H9 (cell line): ENCODE data around the gene BACH2. TPM values are rescaled to one million over a fixed set of nuclear protein-coding genes. Genes with fewer than 3 reads are reported as not detected.

Experiments used
- DNase-seq: peaks from one replicate; pipeline ENCODE4 v3.0.0-alpha.2; 2017
- H2AFZ ChIP-seq: one replicate; pipeline ENCODE4 v1.6.1; 2013; ENCODE audit warnings: mild to moderate bottlenecking, low read length, control low read depth, moderate library complexity
- H2AK5ac ChIP-seq: 2 replicates; pipeline ENCODE4 v1.6.1; 2013; ENCODE audit warnings: low read length, control low read depth, mixed read lengths; ENCODE audit not compliant: insufficient read length
- H2BK120ac ChIP-seq: one replicate; pipeline ENCODE4 v1.6.1; 2013; ENCODE audit warnings: low read depth, mild to moderate bottlenecking, low read length, control low read depth, inconsistent platforms; ENCODE audit not compliant: poor library complexity, severe bottlenecking
- H2BK12ac ChIP-seq: 2 replicates; pipeline ENCODE4 v1.6.1; 2013; ENCODE audit warnings: low read length, control low read depth, mixed read lengths, low read depth; ENCODE audit not compliant: insufficient read length
- H2BK15ac ChIP-seq: 2 replicates; pipeline ENCODE4 v1.6.1; 2013; ENCODE audit warnings: low read depth, low read length, control low read depth
- H2BK20ac ChIP-seq: one replicate; pipeline ENCODE4 v1.6.1; 2013; ENCODE audit warnings: low read depth, mild to moderate bottlenecking, low read length, control low read depth, inconsistent platforms; ENCODE audit not compliant: poor library complexity, severe bottlenecking
- H2BK5ac ChIP-seq: 2 replicates; pipeline ENCODE4 v1.6.1; 2013; ENCODE audit warnings: low read length, control low read depth, mixed read lengths; ENCODE audit not compliant: insufficient read length
- H3K14ac ChIP-seq: 2 replicates; pipeline ENCODE4 v1.6.1; 2013; ENCODE audit warnings: low read length, control low read depth; ENCODE audit not compliant: insufficient read depth
- H3K18ac ChIP-seq: 2 replicates; pipeline ENCODE4 v1.6.1; 2013; ENCODE audit warnings: low read depth, mild to moderate bottlenecking, mixed read lengths, low read length, control low read depth; ENCODE audit not compliant: insufficient read length
- H3K23ac ChIP-seq: 2 replicates; pipeline ENCODE4 v1.6.1; 2013; ENCODE audit warnings: low read length, control low read depth, mixed read lengths, low read depth; ENCODE audit not compliant: insufficient read length
- H3K23me2 ChIP-seq: 2 replicates; pipeline ENCODE4 v1.6.1; 2013; ENCODE audit warnings: low read depth, mild to moderate bottlenecking, mixed read lengths, low read length, control low read depth; ENCODE audit not compliant: insufficient read length, poor library complexity, severe bottlenecking
- H3K27ac ChIP-seq: 2 replicates; pipeline ENCODE4 v1.5.1; 2013; ENCODE audit warnings: low read length, control low read depth, mixed read lengths, low read depth; ENCODE audit not compliant: insufficient read length
- H3K27me3 ChIP-seq: 2 replicates; pipeline ENCODE4 v1.6.1; 2013; ENCODE audit warnings: low read length, control low read depth, inconsistent platforms; ENCODE audit not compliant: insufficient read depth
- H3K4ac ChIP-seq: 2 replicates; pipeline ENCODE4 v1.6.1; 2013; ENCODE audit warnings: low read depth, mild to moderate bottlenecking, control low read depth, inconsistent platforms, low read length, moderate library complexity
- H3K4me1 ChIP-seq: 2 replicates; pipeline ENCODE4 v1.6.1; 2013; ENCODE audit warnings: low read length, control low read depth, inconsistent platforms; ENCODE audit not compliant: insufficient read depth
- H3K4me2 ChIP-seq: 2 replicates; pipeline ENCODE4 v1.6.1; 2013; ENCODE audit warnings: low read length, control low read depth, mixed read lengths; ENCODE audit not compliant: insufficient read length, insufficient read depth
- H3K56ac ChIP-seq: 2 replicates; pipeline ENCODE4 v1.6.1; 2013; ENCODE audit warnings: low read depth, mild to moderate bottlenecking, mixed read lengths, low read length, control low read depth; ENCODE audit not compliant: insufficient read length
- H3K79me1 ChIP-seq: 2 replicates; pipeline ENCODE4 v1.6.1; 2013; ENCODE audit warnings: low read depth, mild to moderate bottlenecking, moderate library complexity, low read length, control low read depth, inconsistent platforms; ENCODE audit not compliant: insufficient read depth, poor library complexity, severe bottlenecking
- H3K79me2 ChIP-seq: 2 replicates; pipeline ENCODE4 v1.6.1; 2013; ENCODE audit warnings: low read length, control low read depth, inconsistent platforms; ENCODE audit not compliant: insufficient read depth
- H3K9ac ChIP-seq: 2 replicates; pipeline ENCODE4 v1.6.1; 2013; ENCODE audit warnings: low read length, control low read depth, mixed read lengths; ENCODE audit not compliant: insufficient read length; ENCODE audit errors: extremely low read depth
- H3K9me3 ChIP-seq: one replicate; pipeline ENCODE4 v1.6.1; 2013; ENCODE audit warnings: low read depth, low read length, inconsistent platforms; ENCODE audit not compliant: control insufficient read depth
- H3T11ph ChIP-seq: one replicate; pipeline ENCODE4 v1.6.1; 2013; ENCODE audit warnings: mild to moderate bottlenecking, low read length, control low read depth, inconsistent platforms
- H4K20me1 ChIP-seq: one replicate; pipeline ENCODE4 v1.6.1; 2013; ENCODE audit not compliant: control insufficient read depth, insufficient read length, insufficient read depth
- H4K5ac ChIP-seq: 2 replicates; pipeline ENCODE4 v1.6.1; 2013; ENCODE audit warnings: low read depth, mild to moderate bottlenecking, mixed read lengths, low read length, control low read depth; ENCODE audit not compliant: insufficient read length
- H4K8ac ChIP-seq: replicated peaks from 2 replicates; pipeline ENCODE4 v1.6.1; 2013; ENCODE audit warnings: low read length, control low read depth, mixed read lengths, low read depth; ENCODE audit not compliant: insufficient read length
- H4K91ac ChIP-seq: 2 replicates; pipeline ENCODE4 v1.6.1; 2013; ENCODE audit warnings: low read depth, mild to moderate bottlenecking, moderate library complexity, mixed read lengths, low read length, control low read depth; ENCODE audit not compliant: insufficient read length
- H3K27ac Mint-ChIP-seq, 3 experiments: 2 replicates in 2 of 3; 3 replicates in 1 of 3; pipeline ENCODE4 v1.8.0; 2020 to 2021; ENCODE audit warnings: mixed read lengths in 3 of 3, mild to moderate bottlenecking in 1 of 3, moderate library complexity in 1 of 3
- H3K27me3 Mint-ChIP-seq: 2 replicates; pipeline ENCODE4 v1.8.0; 2021; ENCODE audit warnings: low read depth, mild to moderate bottlenecking, moderate library complexity, mixed read lengths
- H3K36me3 Mint-ChIP-seq, 3 experiments: 2 replicates in 2 of 3; 3 replicates in 1 of 3; pipeline ENCODE4 v1.8.0; 2020 to 2021; ENCODE audit warnings: low read depth in 3 of 3, mixed read lengths in 3 of 3; ENCODE audit not compliant: insufficient read depth in 1 of 3
- H3K4me1 Mint-ChIP-seq, 2 experiments: 2 replicates each; pipeline ENCODE4 v1.8.0; 2020; ENCODE audit warnings: mixed read lengths in 2 of 2
- H3K4me3 Mint-ChIP-seq, 2 experiments: 2 replicates in 1 of 2; 3 replicates in 1 of 2; pipeline ENCODE4 v1.8.0; 2020 to 2021; ENCODE audit warnings: mild to moderate bottlenecking in 2 of 2, mixed read lengths in 2 of 2, moderate library complexity in 1 of 2
- H3K9me3 Mint-ChIP-seq, 2 experiments: 2 replicates in 1 of 2; 3 replicates in 1 of 2; pipeline ENCODE4 v1.8.0; 2020; ENCODE audit warnings: mild to moderate bottlenecking in 2 of 2, mixed read lengths in 2 of 2, moderate library complexity in 1 of 2
- CTCF ChIP-seq: fragments of 200-600 bp; sonication (generic); conservative IDR thresholded peaks from 3 replicates; pipeline ENCODE4 v1.8.0; 2021; ENCODE audit warnings: antibody characterized with exemption, mild to moderate bottlenecking
- WGBS: extraction: QIAGEN DNeasy Blood & Tissue Kit; methylation state at CpG from one replicate; pipeline ENCODE4 v1.1.7; 2013; ENCODE audit warnings: missing lambda C conversion rate, low lambda C conversion rate, mixed read lengths; ENCODE audit not compliant: insufficient read length; ENCODE audit errors: extremely low coverage; 5-methylcytosine and 5-hydroxymethylcytosine counted together
- total RNA-seq: library from RNA; stranded (reverse); gene quantifications from 2 replicates; pipeline ENCODE4 v1.2.1, GENCODE V29; 2021

The BACH2 gene
- total RNA-seq, 1 experiment from 2014 or later, result 2.0 TPM

- Histone ChIP-seq H2BK120ac (no peak overlapping the region), H3K79me2 (no peaks in the 10 kb centered on the region), H3K14ac (no peak overlapping the region), H2BK12ac (no peak overlapping the region), H3K56ac (no peak overlapping the region), H3K79me1 (no peaks in the 10 kb centered on the region), H4K5ac (no peak overlapping the region), H2BK5ac (no peak overlapping the region), H4K20me1 (no peaks in the 10 kb centered on the region), H3K23ac (no peak overlapping the region), H3K4ac (no peak overlapping the region), H2BK20ac (no peak overlapping the region), H3K18ac (no peak overlapping the region), H3K23me2 (no peaks in the 10 kb centered on the region), H3K9me3 (no peaks in the 10 kb centered on the region), H3K9ac (no peak overlapping the region), H4K91ac (no peak overlapping the region), H3K27ac (no peak overlapping the region), H2AFZ (no peak overlapping the region), H3T11ph (no peak overlapping the region), H2AK5ac (no peak overlapping the region), H3K4me1 (no peaks in the 10 kb centered on the region), H3K4me2 (no peak overlapping the region), H2BK15ac (no peak overlapping the region), H4K8ac (no peak overlapping the region), H3K27me3 (no peaks in the 10 kb centered on the region)
- peaks cover 56% of the 10 kb centered on the region for H3K27me3 Mint-ChIP-seq
- H3K4me1 Mint-ChIP-seq, result peaks cover 16 to 19% of the 10 kb centered on the region in 2 experiments
- no peaks in the 10 kb centered on the region for H3K9me3 Mint-ChIP-seq
- DNase-seq, result no peak
- no peak overlapping the region for H3K4me3 Mint-ChIP-seq
- TF ChIP-seq CTCF, result no peak
- WGBS, result no CpG with 5 or more reads among the region's 7 CpGs
- H3K27ac Mint-ChIP-seq, result no peak overlapping the region
- H3K36me3 Mint-ChIP-seq, result no peaks in the 10 kb centered on the region
Measured at GRCh38 chr6:89888138-89888514, 408.5 kb downstream of the BACH2 start.
